Glomerular visceral epithelial cell (primary cell): Measurements from ENCODE around the gene SMYD3.

Source experiments
- DNase-seq: peaks from one replicate; pipeline ENCODE4 v3.0.0-alpha.2; 2016; ENCODE audit errors: extremely low spot score

SMYD3 gene

DNA sequence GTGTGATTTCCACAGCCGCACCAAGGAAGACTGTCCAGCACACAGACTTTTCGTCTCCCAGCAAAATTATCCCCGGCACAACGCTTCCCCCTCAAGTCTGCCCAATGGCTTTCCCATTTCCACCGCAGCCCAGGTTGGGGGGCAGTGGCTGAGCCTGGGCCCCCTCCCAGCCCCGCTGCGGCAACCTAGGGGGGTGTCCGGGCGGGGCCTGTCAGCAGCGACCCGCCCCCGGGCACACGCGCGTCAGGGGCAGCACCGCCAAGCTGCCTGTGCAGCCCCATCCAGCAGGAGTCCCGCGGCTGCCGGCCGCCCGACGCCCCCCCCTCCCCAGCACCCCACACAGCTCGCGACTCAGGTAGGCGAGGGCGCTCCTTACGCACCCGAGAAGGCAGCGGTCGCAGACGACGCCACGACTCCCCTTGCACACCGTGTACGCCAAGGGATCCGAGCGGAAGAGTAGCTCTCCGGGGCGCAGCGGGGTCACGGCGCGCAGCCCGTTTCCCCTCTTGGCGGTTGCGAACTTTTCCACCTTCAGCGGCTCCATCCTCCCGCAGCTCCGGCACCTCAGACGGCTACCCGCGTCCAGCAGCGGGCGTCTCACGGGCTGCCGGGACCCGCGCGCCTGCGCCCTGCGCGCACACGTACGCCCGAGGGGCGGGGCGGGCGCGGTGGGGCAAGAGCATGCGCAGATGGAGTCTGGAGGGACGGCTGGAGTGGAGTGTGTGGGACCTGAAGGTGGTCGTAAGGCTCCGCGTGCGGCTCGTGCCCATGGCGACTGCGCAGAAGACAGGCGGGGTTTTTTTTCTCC is at the start of gene SMYD3:
SMYD3 (minus strand) TSS at position 606 of the 808 bp plus-strand sequence.
- DNase-seq, result peak; percentile 85

DNA sequence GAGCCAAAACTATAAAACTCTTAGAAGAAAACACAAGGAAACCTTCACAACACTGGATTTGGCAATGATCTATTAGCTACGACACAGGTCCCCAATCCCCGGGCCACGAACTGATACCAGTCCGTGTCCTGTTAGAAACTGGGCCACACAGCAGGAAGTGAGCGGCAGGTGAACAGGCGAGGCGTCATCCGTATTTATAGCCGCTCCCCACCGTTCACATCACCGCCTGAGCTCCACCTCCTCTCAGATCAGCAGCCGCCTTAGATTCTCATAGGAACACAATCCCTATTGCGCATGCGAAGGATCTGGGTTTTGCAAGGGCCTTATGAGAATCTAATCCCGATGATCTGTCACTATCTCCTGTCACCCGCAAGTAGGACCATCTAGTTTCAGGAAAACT is 47.1 kb upstream of the SMYD3 start:
- DNase-seq, result no peak

DNA sequence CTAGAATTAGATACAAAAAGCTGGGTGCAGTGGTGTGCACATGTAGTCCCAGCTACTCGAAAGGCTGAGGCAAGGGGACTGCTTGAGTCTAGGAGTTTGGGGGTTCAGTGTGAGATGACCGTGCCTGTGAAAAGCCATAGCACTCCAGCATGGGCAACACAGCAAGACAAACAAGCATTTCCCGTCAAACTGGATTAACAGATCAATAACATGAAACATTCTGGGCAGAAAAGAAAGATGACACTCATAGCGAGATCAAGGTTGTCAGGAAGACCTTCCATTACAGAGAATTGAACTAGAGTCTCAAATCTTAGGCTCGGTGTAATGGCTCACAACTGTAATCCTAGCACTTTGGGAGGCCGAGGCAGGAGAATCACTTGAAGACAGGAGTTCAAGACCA is 45.0 kb upstream of the SMYD3 start:
- no peak for DNase-seq

DNA sequence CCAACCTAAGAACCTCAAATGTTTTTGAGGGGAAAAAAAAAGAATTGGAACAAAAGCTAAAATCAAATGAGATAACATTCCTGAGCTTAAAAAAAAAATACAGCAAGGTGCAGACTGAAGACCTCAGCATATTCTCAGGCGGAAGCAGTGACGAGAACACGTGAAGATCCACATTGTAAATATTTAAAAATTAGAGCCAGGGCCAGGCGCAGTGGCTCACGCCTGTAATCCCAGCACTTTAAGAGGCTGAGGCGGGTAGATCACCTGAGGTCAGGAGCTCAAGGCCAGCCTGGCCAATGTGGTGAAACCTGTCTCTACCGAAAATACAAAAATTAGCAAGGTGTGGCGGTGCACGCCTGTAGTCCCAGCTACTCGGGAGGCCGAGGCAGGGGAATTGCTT is 43.3 kb upstream of the SMYD3 start:
- DNase-seq, result no peak

DNA sequence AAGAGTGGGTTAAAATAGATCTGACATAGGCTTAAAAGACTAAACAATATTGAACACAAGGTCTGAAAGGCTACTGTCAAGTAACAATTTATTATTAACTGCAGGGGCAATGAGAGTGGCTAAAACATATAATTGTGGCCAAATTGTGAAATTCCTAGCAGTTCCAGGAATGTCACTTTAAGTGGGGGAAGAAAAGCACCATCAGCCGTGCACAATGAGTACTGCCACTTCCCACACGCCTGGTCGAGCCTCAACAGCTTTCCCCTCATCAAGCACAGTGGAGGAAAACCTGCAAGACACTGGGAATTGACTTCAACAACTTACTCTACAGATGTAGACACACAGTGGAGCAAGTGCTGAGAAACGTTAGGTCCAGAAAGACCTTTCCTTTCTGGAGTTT is 42.6 kb upstream of the SMYD3 start:
- DNase-seq, result no peak

DNA sequence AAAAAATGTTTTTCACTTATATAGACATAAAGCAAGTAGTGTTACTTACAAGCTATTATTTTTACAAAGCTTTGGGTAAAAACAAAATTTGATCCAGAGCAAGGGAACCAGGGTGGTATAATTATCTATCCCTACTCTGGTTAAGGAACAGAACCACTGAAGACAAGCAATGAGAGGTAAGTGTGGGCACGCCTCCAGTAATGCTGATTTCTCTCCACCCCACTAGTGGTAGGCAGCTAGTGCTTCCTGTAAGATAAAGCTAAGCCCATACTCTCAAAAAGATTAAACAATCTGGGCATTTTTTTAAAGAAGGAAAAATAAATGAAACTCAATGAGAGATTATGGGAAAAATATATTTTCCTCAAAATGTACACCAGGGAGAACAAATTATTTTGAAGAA is 36.9 kb upstream of the SMYD3 start:
- no peak for DNase-seq

DNA sequence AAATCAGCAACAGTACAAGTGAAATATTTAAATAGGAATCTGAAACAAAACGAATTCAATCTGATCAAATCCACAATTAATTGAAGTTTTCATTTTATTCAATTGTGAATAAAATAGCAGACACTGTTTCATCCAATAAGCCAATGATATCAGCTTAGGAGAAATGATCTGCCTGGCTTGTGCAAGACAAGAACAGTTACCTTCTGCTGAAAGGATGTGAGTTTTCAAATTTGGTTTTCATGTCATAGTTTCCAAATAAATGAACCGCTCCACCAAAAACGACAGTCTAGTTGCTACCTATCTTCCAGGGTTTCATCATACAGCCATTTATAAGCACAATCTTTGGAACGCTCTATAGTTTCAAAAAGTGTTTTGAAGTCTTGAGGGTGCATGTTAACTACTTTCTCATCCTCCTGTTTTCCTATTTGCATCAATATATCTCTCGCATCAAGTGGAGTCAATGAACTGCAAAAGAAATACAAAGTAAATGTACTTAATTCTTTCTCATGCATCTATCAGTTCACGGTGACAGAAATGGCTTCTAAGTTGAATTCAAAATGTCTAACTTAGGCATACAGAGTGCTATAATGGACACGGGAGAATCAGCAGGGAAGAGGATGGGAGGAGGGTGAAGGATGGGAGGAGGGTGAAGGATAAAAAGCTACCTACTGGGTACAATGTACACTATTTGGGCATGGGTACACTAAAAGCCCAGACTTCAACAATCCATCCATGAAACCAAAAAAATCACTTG is 33.8 kb upstream of the SMYD3 start:
- DNase-seq, result no peak

DNA sequence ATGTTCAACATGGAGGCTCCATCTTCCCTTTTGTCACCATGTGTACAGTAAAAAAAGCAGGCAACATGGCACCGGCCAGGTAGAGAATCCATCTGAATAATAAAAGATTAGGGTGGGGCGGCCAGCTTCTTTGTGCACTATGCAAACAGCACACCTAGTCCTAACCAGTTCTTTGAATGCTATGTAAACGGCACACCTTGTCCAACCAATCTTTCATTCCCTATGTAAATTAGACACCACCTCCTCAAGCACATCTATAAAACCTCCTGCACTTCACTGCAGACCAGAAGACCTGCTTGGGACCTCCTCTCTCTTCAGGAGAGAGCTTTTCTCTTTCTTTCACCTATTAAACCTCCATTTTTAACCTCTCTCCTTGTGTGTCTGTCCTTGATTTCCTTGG is 30.8 kb upstream of the SMYD3 start:
- no peak for DNase-seq

DNA sequence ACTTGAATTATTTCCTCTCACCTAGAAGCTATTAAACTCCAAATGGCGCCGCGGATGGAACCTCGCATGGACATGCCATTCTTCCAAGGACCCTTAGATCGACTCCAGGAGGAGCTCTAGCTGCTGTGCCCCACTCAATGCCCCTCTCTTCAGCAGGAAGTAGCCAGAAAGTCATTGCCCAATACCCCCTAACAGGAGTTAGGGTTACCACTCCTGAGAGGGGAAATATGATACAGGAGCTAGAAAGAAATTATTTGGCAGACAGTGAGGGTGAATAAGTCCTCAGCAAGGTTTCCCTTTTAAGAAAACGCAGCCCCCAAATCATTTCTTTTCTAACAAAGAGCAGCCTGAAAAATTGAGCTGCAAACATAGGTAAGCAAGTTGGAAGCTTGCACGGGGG is 30.4 kb upstream of the SMYD3 start:
- no peak for DNase-seq

DNA sequence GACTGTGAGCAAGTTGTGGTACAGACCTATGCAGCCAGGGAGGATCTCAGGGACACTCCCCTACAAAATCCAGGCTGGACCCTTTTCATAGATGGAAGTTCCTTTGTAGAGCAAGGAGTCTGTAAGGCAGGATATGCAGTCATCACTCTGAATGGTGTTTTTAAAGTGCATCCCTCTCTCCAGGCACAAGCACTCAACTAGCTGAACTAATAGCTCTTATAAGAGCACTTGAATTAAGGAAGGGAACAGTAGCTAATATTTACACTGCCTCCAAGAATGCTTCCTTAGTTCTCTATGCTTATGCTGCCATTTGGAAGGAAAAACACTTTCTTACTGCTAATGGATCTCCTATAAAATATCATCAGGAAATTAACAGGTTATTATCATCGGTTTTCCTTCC is 27.0 kb upstream of the SMYD3 start:
- no peak for DNase-seq

DNA sequence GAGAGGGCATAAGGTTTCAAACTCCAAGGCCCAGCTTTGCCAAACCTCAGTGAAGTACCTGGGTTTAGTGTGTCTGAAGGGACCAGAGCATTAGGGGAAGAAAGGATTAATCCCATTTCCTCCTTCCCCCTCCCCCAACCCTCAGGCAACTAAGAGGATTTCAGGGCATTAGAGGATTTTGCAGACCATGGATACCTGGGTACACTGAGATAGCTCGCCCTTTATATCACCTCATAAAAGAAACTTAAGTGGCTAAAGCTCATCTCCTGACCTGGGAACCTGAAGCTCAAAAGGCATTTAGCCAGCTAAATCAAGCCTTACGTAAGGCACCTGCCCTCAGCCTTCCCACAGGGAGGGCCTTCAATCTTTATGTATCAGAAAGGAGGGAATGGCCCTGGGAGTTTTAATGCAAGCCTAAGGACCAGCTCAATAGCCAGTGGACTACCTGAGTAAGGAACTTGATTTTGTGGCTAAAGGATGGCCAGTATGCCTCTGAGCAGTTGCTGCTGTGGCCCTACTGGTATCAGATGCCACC is 26.4 kb upstream of the SMYD3 start:
- DNase-seq, result no peak

DNA sequence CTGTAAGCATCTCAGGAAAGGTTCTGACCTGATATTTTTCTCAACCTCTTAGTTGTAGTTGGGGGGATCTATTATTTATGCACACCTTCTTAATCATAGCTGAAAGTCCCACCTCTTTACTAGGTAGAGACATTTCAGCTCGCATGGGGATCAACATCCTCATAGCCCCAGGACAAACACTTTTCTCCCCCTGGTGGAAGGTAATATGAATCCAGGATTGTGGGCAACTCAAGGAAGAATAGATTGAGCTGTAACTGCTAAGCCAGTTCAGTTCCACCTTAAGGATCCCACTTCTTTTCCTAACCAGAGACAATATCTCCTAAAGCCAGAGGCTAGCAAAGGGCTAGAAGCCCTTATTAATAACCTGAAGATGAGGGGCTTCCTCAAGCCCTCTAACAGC is 25.4 kb upstream of the SMYD3 start:
- DNase-seq, result no peak

DNA sequence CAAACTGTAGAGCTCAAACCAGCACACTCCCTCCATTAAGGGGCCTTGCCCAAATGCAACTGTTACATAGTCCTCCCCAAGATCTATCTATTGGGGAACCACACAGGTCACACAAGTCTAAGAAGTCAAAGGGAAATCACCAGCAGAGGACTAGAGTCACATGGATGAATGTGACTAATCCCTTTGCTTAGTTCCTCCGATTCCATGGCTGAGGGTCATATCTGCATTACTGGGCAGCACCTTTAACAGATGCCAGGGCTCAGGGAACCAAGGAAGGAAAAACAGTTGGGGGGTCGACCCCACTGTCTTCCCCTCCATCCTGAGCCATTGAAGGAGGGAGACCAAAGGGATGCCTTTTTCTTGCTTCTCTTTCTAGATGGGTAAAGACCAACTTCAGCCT is 23.4 kb upstream of the SMYD3 start:
- no peak for DNase-seq

DNA sequence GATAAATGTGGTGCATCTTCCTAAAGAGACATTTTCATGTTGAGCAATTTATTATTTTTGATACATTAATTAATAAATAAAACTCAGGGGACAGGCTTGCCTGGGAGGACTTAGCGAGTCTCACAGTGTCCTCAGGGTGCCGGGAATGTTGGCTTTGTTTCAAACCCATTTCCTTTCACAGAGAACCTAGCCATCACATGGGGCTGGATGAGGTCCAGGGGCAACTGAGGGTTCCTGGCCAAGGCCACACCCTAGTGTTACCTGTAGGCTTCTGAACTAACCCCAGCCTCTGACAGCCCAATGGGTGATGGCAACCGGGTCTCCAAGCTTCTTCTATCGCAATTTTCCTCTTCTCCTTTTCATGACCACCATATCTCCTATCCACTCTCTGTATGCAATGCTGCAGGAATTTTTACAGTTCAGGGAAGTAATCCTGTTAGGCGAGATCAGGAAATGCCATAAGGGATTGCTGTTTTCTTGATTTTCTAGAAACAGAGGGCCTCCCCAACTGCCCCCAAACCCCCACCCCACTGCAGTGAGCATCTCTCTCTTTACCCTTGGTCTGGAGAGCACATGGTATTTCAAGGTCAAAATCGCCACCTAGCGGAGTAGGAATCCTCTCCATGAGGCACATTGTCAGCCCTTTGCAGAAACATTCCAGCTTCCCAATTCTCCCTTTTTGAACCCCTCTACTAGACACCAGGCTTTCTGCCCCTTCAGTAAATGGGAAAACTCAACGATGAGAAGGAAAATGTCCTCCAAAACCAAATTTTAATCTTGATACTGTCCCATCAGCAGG is 22.1 kb upstream of the SMYD3 start:
- no peak for DNase-seq

DNA sequence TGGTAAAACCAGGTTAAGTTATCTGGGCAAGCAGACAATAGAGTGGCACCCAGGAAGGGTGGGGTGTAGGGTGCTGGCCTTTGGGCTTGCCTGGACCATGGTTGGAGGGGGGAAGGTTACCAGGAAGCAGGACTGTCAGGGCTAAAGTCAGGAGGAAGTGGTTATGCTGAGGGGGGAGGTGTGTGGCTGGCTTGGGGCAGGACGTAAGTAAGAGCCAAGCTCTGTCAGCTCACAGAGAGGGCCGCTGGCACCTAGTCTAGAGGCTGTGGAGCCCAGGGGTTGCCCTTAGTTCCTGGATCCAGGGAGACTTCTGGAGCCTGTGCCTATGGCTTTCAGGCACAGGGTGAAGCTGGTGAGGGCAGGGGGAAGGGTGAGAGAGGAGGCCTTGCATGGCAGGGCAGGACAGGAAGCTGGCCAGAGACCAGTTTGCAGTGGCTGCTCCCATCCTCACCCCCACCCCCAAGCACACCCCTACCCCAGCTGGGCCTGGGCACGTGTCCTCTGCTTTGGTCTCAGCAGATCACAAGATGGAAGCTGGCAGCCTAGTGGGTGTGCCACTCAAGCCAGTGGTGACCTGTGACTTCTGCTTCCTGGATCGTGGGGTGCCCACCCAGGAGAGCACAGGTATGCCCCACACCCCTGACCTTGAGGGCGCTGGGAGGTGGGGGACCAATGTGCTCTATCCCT is 20.5 kb upstream of the SMYD3 start:
- DNase-seq, result peak; percentile 23

DNA sequence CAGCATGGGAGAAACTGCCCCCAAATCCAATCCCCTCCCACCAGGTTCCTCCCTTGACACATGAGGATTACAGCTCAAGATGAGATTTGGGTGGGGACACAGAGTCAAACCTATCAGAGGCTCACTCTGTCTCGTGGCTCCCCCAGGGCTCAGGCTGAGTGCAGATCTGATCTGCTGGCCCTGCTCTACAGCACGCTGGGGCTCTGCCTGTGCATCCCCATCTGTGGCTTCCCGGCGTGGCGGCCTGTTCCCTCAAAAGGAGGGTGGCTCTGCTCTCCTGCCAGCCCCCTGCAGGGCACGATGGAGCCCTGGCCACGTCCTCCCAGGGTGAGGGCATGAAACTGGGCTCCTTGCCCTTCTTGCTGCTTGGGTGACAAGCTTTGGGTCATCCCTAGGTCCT is 19.8 kb upstream of the SMYD3 start:
- no peak for DNase-seq

DNA sequence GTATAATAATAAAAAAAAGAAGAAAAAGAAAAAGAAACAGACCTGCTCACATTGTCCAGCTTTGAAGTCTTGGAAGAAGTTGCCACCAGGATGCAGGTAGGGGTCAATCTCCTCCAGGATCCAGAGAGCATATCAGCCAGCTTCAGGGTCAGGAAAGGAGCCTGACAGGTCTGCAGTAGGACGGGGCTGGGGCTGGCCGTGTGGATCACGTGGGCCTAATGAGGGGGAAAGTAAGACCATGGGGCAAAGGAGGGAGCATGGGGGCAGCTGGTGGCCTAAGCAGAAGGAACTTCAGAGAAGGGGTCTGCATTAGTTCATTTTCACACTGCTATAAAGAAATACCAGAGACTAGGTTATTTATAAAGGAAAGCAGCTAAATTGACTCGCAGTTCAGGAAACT is 19.3 kb upstream of the SMYD3 start:
- DNase-seq, result no peak

DNA sequence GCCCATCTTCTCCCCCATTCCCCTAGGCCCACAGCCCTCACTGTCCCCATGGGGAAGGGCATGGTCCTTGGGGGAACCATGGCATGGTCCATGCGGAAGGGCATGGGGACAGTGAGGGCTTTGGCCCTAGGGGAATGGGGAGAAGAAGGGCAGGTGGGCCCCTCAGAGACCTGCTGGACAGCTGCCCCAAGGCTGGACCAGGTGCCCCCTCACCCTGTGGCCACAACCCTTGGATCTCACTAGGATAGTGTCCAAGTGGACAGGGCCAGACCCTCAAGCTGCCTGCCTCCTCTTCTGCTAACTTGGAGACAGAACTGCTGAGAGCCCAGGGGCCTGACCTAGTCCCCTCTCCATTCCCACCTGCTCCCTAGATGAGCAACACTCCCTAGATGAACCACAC is 12.4 kb upstream of the SMYD3 start:
- DNase-seq, result no peak

DNA sequence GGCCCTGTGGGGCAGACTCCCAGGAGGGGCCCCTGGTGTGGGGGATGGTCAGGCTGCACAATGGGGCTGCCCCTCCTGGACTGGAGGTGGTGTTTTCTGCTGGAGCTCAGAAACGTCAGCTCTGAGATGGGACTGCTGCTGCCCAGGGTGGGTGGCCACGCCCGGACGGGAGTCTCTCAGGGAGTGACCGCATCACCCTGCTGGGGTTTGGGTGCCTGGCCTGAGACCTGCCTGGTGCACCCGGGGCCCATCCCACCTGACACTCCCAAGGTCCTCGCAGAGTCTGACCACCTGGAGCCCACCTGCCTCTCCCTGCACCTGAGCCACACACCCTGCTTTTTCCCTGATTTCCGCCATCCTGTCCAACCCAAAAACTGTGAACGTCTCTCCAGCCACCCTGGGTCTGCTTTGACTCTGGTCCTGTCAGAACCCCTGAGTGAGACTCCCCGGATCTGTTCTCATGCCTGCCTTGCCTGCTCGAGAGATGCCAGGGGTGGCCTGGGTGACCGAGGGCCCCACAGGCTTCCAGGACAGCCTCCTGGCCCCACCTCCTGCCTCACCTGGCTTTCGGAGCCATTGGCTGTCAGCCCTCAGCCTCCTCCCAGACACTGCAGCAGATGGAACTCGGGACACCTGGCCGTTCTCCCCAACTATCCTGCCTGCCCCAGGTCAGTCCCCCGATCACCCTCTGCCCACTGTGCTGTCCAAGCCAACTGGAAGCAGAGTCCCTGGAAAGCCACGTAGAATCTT is 11.6 kb upstream of the SMYD3 start:
- no peak for DNase-seq

DNA sequence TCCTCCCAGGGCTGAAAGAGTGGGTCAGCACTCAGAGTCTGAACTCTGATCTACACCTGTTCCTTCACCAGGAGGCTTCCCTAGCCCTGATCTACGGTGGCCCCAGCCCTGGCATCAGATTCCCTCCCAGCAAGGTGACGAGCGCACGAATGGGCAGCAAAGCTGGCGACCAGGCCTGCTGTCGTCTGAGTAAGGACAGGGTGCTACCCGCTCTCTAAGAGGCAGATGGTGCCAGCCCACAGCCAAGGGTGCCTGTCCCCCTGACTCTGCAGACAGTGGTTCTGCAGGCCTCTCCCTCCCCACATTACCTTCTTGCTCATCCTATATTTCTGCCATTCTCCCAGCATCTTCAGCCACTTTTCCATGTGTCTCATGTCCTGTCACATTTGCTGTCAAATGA is 10.3 kb upstream of the SMYD3 start:
- no peak for DNase-seq

DNA sequence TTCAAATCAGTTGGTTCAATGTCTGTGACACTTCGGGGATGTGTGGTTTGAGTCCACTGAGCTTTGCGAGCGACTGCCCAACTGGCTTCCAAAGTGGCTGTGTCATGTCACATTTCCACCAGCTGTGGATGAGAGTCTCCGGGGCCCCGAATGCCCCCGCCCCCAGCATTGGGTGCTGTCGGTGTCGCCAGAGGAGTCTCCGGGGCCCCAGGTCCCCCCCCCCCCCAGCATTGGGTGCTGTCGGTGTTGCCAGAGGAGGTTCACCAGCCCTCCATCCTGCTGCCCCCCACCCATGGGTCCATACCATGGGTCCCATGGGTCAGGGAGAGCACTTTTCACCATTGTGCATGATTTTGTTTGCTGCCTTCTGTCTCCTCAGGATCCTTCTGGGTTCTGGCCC is 9.0 kb upstream of the SMYD3 start:
- DNase-seq, result no peak
